Suppressor macrophage (primary cell): ENCODE measurements around the gene PLCH1.

Source experiments
- DNase-seq, 4 experiments: peaks; one replicate each; pipeline ENCODE4 v3.0.0-alpha.2; 2020 to 2022

The PLCH1 gene

DNA sequence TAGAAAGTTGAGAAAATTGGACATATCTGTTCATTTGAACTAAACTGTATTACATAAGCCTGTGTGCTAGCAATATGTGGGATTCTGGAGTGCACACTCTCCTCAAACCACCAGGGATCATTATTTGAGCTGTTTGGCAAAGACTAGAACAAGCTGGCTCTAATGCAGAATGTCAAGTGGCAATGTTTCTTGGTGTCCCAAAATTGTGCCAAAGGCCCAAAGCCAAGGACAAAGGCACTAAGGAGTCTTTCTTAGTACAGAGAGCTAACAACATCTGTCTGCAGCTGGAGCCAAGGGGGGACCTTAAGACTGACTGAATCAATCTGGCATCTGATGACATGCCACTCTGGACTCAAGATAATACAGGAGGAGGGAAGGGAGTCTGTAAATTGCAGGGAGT is 374.7 kb downstream of the PLCH1 start:
- no peak for DNase-seq

GRCh38 chr3:155369735-155370134 is 375.1 kb downstream of the PLCH1 start:
- DNase-seq, result no peak

GRCh38 chr3:155369244-155369643 is 375.6 kb downstream of the PLCH1 start:
- DNase-seq, result no peak

DNA sequence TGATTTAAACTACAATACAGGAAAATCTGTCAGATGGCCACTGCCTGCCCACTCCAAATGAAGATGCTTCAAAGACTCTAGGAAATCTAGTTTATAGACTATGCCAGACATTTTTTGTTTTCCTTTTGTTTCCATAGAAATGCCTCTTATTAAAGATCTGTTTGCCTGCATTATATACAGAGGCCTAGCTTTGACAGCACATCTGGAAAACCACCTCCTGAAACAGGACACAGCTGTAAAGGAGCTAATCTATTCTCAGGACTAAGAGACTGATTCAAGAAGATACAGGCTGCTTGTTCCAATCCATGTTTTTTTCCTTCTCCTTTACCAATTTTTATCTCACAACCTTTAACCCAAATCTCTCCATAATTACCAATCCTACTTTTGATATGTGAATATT is 376.1 kb downstream of the PLCH1 start:
- DNase-seq, result no peak

- no peak for DNase-seq
These were observed 377.4 kb downstream of the PLCH1 start for GRCh38 chr3:155367506-155367905.

GRCh38 chr3:155365178-155365783 is 379.6 kb downstream of the PLCH1 start:
- no peak for DNase-seq

DNA sequence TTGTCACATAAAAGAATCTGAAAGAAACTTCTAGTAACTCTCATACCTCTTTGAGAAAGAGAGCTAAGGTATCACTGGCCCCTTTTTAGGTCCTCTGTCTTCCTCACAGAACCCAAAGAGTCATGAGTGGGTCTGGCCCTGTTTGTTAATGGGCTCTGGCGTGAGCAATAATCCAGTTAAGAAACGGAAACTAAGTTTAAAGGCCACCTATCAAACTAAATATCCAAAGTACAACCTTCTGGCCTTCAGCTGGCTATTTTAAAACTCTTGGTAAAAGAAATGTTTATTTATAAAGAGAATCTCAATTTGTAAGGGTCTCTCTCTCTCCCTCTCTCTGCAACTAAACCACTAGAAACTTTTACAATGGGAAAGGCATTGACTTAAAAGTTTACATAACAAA is 380.4 kb downstream of the PLCH1 start:
- DNase-seq, result no peak

DNA sequence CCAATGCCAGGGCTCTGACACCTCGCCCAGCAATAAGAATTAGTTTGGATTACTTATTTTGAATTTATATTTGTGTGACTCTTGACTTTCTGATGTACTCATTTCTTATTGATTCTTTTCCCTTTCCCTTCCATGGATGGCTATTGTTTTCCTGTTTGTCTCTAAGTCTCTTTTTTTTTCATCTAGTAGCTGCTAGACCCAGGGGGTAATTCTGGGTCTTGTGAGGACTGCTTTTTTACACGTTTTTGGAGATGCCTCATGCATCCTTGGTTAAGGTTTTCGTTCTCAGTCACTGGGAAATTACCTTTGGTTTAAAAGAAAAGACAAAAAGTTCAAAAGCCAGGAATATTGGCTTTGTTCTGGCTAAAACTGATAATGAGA is 381.2 kb downstream of the PLCH1 start:
- no peak for DNase-seq

DNA sequence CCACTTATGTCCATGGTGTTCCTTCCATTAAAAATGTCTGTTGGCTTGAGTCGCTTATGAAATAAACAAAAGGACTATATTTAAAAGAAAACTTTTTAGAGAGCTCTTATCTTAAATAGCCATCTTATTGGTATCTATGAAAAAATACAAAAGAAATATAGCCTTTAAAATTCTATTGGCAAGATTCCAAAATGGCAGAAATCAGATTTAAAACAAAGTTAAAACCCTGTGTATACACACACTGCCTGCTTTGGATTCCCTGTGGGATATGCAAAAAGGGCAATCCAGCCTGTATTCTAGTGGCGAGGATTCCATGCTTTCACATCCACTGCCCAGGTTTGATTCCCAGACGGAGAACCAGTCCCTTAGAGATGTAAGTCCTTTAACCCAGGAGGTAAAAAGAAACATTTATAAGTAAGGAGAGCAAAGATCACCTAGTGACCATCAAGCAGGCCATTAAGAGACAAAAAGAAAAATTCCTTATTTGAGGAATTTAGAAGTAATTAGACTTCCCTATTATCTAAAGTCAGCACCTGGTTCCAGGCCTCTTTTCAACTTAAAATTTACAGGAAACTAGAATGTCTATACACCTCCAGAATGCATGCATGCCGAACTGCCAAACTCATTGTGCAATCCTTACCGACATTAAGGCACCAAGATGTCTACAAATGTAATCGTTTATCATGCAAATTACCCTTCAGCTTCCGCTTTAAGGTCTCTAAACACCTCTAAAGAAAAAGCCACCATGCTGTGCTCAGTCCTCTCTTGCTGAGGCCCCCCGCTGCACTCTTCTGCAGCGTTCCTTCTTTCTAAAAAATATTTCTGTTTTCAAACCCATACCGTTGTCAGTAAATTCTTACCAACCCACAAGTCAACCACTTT is 381.8 kb downstream of the PLCH1 start:
- DNase-seq, result no peak

DNA sequence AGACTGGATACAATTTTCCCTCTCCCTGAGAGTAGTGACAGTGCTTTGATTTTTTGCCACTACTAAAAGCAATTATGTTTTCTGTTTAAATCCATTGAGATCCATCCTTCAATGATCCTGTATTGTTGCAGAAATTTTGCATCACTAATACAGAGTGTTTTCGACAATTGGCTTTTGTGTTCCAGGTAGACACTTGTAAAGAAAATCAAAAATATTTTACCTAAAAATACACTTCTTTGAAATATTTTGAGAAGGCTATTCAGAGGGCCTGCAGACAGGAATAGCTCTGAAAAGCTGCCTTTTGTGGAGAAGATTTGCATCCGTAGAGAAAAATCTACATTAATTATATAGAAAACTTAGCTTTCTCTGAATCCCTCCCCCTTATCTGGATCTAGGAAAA is 384.6 kb downstream of the PLCH1 start:
- DNase-seq, result no peak

DNA sequence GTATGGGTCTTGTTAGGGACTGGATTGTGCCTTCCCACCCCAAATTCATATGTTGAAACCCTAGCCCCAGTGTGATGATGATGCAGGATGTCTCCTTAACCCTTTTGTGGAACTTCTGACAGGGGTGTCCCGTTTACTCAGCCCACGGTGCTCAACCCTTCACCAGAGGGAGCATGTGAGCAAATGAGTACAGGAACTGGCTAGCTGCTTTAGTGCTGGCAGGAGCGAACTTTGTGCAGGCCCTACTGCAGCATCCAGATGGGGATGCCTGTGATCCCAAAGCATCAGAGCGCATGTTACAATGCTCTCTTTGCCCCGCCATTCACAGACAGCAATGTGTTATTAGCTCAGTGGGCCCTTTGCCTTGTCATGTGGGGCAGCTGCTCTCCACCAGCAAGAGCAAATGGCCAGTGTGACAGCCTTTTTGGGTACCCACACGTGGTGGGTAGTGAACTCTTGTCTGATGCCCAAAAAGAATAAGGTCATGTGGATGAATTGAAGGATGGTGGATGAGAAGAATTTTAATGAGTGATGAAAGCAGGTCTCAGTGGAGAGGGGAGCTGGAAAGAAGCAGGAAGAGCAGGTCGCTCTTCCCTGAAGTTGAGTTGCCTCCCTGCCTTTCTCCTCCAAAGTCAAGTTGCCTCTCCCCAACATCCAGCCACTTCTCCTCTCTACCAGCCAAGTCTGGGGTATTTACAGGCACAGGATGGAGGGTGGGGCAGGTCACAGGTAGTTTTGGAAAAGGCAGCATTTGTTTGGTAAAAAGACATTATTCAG is 388.1 kb downstream of the PLCH1 start:
- DNase-seq, result no peak

DNA sequence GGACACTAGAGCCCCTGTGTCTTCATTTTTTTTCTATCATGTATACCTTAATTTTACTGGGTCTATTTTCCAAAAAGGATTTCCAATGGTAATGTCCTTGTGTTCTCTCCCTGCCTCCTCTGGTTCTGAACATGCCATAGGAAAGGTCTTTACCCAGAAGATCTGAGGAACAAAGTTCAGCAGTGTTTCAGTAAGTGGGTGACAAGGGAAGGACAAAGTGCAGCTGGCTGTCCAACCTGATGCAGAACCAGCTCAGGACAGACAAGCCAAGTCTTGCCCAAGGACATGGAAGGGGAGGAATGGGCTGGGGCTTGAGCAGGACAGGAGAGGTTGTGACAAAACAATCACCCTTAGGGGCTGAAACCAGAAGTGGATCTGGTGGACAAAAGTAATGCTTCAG is 390.2 kb downstream of the PLCH1 start:
- no peak for DNase-seq

- DNase-seq, result peak in 3 of 4 experiments; percentile 24 to 53 (median 48)
These were observed 391.9 kb downstream of the PLCH1 start for GRCh38 chr3:155352900-155353490.

- DNase-seq, result peak; percentile 13 to 59 (median 36)
These were observed 394.3 kb downstream of the PLCH1 start for GRCh38 chr3:155350571-155350970.

- DNase-seq, result no peak
These were observed 397.0 kb downstream of the PLCH1 start for GRCh38 chr3:155347901-155348300.

DNA sequence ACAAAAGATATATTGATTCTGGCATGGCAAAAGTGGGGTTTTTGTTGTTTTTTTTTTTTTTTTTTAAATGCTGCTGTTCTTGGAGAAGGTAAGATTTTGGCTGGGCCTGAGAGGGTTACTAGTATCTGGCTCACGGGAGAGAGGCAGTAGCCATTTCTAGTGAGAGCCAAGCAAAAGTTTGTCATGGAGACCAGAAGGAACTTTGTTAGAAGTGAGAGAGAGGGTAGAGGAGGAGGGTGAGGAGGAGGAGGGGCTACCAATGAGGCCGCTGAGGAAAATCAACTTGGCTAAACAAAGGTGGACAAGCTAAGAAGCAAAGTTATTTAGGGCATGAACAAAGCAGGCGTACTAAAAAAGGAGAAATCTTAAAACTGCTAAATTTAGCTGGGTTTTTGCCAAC is 402.5 kb downstream of the PLCH1 start:
- no peak for DNase-seq

GRCh38 chr3:155339052-155339451 is 405.8 kb downstream of the PLCH1 start:
- no peak for DNase-seq

- no peak for DNase-seq
These were observed 409.0 kb downstream of the PLCH1 start for GRCh38 chr3:155335724-155336354.

DNA sequence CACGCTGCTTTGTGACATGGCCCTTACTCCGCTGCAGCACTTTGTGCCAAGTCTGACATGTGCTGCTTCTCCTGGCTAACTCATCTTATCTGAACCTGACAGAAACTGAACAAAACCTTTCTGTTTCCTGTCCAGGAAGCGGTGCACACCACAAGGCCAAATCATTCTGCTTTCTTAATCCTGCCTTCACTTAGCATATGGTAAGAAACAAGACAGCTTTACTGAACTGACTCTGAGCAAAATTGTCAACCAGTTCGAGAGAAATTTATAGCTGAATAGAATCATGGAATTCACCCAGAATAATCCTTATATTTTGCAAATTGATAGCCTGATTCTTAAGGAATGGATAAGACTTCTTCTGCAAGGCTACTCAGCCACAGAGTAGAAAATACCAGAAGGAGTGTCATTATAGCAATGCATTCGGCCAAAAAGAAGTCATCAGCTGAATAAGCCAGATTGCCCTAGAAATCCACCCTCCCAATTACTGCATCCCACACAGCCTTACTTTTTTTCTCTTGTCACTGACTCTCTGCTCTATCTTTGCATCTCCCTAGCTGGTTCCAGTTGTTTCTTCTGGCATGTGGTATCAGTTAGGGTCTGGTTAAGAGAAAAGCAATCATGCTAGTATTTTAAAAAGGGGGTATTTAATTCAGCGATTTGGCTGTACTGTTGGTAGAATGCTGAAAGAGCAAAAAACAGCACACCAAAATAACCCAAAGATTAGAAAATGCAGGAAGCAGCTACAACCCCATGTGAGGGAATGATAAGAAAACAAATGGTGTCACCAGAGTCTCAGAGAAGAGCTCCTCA is 409.8 kb downstream of the PLCH1 start:
- DNase-seq, result no peak

- no peak for DNase-seq
These were observed 410.5 kb downstream of the PLCH1 start for GRCh38 chr3:155334215-155334913.

DNA sequence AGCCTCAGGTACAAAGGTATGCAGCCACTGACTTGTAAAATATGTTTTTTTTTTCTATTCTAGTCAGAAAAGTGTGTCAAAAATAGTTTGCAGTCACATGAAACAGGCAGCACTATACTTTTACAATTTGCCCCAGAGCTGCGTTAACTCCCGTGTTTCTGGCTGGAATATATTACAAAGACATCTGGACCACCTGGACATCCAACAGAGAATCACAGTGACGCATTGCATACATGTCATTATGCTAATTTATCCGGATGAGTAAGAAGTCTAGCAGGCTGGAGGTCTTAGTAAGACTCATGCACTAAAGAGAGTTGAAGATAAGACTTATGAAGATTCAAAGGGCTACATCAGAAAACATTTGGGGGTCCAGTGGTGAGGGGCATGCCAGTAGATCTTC is 412.2 kb downstream of the PLCH1 start:
- DNase-seq, result no peak
